DMS53 (cell line): ENCODE measurements around the gene PPAT.
A peak's percentile ranks its signal among the peaks of the same experiment; 100 is the strongest.
"Not testable (repeated sequence)": the region's sequence is repeated elsewhere in the genome, so short reads cannot be mapped to it uniquely, and the experiment has no call there.

Experiments used
- DNase-seq: peaks from one replicate; lab custom pipeline; 2025; lab: John Stamatoyannopoulos, UW

PPAT gene

DNA sequence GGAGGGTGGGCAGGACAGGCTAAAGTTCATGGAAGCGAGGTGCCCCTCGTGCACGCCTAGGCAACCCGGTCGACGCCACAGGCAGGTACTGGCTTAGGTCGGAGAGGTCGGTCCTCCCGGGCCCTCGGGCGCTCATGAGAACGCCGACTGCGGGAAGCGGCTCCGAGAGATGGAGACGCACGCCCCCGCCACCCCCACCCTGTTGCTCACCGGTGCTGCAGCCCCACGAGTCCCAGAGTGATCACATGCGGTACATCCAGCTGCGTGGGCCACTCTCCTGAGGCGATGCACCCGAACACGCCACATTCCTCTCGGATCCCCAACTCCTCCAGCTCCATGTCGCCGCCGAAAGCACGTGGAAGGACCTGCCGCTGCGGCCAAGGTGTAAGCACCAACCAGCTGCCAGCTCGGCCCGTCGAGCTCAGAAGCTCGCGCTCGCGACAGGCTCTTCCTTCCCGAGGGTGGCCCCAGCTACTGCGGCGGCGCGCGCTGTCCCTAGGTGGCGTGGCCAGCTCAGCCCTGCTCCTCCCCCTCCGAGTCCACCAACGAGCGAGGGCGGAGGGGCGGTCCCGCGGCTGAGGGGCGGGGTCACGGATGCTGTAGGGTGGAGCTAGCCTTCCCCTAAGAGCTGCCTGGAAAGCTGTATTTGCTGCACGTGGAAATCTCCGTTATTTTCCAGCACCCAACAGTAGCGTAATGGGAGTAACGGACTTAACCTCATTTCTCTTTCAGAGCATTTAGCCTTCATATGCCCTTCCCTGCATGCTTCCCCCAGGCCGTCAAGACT lies at the start of gene PPAT:
PPAT (minus strand) TSS at position 476 of the 787 bp plus-strand sequence; CDS start at position 338, 138 bp downstream.
- peak; percentile 97 for DNase-seq

DNA sequence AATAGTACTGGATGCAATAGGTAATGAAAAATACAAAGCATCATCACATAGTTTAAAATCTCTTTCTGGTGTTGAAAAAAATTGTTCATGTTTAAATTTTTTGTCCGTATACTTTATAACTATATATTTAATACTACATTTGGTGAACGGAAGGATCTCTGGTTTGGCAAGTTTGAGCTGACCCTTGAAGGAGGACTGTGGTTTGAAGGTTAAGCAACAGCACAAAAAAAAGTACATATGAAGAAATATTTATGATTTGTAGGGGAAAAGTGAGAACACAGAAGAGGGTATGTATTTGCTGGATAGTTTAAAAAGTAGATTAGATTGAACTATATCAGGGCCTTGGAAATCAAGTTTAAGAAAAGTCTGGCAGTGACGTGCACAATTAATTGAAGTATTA lies 45.3 kb upstream of the PPAT start:
- DNase-seq = no peak

DNA sequence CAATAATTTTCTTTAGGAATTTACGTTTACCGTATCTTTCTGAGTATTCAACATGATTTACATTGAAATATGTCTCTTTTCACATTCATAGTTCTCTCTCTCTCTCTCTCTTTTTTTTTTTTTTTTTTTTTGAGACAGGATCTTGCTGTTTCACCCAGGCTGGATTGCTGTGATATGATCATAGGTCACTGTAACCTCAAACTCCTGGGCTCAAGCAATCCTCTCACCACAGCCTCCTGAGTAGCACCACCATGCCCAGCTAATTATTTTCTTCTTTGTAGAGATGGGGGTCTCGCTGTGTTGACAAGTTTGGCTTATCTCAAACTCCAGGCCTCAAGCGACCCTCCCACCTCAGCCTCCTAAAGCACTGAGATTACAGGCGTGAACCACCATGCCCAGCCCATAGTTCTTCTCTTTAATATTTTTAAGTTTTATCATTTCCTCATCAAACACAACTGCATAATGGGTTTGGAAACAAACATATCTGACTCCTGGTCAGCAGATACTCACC lies 41.8 kb upstream of the PPAT start:
- no peak for DNase-seq

DNA sequence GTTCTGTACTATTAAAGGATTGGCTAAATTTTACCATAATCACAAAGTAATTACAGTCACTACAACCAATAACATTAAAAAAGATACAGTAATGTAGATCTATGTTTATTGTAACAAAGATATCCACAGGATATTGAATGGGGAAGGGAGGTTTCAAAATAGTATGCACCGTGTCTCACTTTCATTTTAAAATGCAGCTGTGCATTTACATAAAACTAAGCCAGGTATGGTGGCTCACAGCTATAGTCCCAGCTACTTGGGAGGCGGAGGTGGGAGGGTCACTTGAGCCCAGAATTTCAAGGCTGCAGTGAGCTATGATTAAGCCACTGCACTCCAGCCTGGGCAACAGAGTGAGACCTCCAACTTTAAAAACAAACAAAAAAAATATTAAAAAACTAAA lies 40.5 kb upstream of the PPAT start:
- no peak for DNase-seq

DNA sequence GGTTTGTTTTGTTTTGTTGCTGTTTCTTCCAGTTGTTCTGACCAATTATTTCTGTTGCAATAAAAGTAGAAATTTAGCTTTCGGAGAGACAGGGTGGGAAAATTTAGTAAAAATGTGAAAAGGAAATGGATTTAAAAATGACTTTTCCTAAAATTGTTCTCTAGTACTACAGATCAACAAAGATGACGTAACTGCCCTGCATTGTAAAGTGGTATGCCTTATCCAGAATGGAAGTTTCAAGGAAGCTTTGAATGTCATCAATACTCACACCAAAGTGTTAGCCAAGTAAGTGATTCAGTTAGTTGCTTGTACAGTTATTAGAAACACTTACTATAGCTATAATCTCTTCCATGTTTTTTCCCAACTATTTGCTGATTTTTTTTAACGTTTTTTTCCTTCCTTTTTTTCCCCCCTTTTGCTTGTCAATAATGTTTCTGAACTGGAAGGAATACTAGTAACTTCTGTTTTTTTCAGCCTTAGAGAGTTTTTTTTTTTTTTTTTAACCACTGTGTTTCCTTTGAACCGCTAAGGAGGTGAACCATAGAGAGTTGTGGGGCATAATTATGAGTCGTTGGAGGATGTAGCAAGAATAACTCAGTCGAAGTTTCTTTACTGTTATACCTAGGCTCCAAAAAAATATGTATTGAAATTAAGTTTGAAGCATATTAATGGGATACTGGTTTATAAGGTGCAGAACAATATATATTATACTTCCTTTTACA lies 34.2 kb upstream of the PPAT start:
- DNase-seq = no peak

DNA sequence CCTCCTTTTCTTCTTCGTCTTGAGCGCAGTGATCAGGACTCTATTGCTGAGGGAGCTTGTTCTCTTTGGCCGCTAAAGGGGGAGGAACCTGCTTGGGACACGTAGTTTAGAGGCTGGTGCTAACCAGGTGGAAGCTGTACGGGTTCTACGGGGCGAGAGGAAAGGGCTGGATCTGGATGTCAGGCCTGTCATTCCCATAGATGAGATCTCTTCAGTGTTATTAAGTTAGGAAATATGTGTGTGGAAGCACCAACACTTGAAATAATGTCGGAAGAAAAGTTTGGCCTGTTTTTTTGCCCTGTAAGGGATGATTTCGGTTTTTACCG lies 32.6 kb upstream of the PPAT start:
- peak; percentile 71 for DNase-seq

DNA sequence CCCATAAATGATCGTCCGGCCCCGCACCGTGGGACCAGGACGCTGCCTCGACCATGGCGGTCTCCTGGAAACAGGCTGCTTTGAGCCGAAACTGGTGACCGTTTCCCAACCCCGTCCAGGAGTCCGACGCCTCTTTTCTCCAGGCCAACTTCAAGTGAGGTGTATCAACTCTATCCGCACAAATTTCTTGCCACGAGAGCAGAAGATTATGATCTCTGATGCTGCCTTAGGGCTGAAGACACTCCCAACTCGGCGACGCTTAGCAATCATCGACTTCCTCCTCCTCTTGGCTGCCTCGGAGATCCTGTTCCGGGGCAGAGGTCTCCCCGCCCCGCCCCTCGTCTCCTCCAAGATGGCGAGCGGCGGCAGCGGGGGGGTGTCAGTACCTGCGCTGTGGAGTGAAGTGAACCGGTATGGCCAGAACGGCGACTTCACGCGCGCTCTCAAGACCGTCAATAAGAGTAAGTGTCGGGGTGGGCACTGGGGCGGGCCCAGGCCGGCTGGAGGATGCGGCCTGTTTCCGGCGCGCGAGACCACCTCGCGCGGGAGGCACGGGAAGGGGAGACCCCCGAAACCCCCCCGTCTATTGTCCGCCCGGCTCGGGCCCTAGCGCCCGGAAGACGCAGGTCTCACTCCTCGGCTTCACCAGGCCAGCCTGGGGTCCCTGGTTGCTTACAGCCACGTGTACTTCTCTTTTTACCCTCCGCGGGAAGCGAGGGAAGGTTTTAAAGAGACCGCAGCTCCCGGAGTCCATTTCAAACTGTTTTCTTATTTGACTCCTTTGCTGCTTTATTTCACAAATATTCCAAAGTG lies 32.1 kb upstream of the PPAT start, which contains the start of gene SRP72:
SRP72 (plus strand) TSS at position 334 of the 813 bp plus-strand sequence; CDS start at position 353, 19 bp downstream.
- DNase-seq = peak; percentile 91

DNA sequence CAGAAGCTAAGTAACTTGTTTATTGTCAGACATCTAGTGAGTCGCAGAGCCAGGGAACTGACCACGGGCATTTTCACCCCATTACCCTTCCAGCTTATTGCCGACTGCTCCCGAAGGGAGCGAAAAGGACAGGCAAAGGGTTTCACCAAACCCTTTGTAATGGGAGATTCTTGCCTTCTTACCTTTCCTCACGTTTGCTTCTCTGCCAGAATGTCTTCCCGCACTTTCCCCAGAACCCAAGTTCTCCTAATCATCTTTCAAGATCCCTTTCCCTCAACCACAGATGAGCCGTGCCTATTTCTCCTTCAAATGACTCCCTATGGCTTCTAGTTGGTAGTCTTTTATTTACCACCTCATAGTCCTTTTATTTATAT lies 31.5 kb upstream of the PPAT start:
- peak; percentile 28 for DNase-seq

DNA sequence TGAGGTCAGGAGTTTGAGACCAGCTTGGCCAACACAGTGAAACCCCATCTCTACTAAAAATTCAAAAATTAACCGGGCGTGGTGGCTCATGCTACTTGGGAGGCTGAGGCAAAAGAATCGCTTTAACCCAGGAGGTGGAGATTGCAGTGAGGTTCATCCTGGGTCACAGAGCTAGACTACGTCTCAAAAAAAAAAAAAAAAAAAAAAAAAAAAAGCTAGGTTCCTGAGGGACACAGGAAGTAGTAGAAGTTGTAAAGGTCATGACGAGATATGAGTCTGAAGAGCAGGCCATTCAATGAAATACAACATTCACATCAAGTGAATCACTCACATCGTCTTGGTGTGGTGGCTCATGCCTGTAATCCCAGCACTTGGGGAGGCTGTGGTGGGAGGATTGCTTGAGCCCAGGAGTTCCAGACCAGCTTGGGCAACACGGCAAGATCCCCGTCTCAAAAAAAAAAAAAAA lies 30.9 kb upstream of the PPAT start:
- DNase-seq = peak; percentile 54

DNA sequence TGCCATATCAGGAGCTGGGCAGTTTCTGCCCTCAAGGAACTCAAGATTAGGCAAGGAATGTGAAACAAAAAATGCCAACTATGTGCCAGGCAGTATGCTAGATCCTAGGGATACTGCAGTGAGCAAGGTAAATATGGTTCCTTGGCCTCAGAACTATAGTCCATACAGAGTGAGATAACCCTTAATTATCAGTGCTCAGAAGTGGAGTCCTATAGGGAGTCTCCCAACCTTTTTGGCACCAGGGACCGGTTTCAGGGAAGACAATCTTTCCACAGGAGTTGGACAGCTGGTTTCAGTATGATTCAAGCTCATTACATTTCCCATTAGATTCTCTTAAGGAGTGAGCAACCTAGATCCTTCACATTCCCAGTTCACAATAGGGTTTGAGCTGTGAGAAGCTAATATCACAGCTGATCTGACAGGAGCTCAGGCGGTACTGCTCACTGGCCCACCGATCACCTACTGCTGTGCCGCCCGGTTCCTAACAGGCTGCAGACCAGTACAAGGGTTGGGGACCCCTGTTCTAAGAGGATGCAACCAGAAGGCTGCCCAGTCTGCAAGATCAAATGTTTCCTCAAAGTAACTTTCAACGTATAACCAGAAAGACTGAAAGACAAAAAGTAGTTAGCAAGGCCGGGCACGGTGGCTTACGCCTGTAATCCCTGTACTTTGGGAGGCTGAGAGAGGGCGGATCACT lies 30.3 kb upstream of the PPAT start:
- no peak for DNase-seq

DNA sequence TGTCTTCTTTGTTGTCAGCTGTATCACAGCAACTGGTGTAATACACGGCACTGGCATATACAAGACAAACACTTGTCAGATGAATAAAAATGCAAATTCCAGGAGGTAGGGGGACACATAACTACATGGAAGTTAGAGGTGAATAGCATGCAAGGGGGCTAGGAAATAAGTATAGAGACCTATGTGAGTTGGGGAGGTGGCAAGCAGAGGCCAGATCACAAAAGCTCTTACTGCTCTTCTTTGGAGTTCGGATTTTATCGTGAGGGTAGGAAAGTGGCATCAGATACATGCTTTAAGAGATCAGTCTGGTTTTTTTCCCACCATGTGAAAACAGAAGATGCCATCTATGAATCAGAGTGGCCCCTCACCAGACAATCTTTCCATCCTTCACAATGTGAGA lies 29.2 kb upstream of the PPAT start:
- DNase-seq = peak; percentile 27

DNA sequence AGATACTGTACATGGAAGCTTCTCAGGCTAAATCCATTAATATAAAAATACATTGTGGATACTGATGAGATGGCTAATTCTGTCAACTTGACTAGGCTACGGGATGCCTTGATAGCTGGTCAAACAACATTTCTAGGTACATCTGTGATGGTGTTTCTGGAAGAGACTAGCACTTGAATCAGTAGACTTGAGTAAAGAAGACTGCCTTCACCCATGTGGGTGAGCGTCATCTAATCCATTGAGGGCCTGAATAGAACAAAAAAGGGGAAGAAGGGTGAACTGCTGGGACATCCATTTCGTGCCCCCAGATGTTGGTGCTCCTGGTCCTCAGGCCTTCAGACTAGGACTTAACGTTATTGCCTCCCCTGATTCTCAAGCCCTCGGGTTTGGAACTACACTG lies 28.3 kb upstream of the PPAT start:
- no peak for DNase-seq

DNA sequence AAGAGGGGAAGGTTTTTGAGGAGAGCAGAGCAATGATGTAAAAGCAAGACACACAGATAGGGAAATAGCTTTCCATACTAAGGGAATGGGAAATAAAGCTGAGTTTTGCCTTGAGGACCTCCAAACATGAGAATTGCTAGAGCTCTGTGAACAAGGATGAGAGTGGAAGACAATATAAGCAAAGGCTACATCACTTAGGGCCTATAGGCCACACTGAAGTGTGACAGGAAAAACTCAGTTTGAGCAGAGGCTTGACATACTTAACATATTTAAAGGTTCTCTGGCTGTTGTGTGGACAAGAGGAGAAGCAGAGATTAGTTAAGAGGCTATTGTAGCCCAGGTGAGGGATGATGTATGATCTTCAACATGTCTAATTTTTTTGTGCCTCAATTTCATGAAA lies 26.7 kb upstream of the PPAT start:
- no peak for DNase-seq

DNA sequence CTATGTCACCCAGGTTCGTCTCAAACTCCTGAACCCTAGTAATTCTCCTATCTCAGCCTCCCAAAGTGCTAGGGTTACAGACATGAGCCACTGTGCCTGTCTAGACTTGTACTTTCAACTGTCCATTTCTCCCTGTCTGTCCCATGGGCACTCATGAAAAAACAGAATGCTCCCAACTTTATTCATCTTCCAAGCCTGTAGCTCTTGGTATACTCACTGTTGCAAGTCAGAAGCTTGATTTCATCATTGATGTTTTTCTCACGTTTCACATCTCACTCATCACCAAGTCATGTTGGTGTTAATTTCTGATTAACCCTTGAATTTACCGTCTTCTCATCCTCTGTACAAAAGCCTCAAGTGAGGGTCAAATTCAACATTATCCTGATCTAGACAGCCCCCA lies 24.7 kb upstream of the PPAT start:
- DNase-seq = no peak

DNA sequence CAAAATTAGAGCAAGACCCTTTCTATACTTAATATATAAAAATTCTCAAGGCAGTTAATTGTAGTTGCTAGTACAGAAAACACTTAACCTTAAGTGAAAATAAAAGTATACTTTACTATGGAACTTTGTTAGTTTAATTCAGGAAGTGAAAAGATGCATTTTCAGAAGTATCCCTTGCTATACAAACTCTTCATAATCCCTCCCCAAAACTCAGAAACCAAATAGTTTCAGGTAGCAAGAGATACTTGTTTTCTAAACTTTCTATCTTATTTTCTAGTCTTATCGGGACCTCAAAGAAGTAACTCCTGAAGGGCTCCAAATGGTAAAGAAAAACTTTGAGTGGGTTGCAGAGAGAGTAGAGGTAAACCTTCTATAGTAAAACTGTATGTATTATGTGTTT lies 14.9 kb upstream of the PPAT start:
- no peak for DNase-seq

DNA sequence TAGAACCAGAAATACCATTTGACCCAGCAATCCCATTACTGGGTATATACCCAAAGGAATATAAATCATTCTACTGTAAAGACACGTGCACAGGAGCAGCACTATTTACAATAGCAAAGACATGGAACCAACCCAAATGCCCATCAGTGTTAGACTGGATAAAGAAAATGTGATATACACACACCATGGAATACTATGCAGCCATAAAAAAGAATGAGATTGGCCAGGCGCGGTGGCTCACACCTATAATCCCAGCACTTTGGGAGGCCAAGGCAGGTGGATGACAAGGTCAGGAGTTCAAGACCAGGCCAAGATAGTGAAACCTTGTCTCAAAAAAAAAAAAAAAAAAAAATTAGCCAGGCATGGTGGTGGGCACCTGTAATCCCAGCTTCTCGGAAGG lies 14.1 kb upstream of the PPAT start:
- not testable (repeated sequence) for DNase-seq

DNA sequence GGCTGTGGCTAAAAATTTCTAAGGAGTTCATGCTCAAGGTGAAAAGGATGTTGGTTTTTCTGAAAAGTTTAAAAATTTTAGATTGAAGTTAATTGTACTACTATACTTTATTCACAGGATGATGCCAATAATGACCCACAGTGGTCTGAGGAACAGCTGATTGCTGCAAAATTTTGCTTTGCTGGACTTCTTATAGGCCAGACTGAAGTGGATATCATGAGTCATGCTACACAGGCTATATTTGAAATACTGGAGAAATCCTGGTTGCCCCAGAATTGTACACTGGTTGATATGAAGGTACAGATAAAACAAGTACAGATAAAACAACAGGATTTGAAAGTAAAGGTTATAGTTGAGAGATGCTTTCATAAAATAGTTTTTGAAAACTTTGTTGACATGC lies 12.9 kb upstream of the PPAT start:
- DNase-seq = no peak

DNA sequence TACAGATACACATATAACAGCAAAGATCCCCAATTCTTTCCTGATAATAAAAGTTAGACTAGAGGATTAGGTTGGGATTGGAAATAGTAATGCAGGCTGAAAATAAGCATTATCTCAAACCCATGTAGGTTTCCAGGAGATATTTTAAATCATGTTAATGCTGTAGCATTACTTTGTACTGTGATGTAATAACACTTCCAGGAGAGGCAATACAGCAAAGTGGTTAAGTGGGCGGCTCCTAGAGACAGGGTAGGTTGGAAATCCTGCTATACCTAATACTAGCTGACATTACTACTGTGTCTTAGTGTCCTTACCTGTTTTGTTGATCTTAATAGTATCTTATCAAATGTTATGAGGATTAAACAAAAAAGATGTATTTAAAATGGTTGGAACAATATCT lies 10.3 kb upstream of the PPAT start:
- DNase-seq = no peak

DNA sequence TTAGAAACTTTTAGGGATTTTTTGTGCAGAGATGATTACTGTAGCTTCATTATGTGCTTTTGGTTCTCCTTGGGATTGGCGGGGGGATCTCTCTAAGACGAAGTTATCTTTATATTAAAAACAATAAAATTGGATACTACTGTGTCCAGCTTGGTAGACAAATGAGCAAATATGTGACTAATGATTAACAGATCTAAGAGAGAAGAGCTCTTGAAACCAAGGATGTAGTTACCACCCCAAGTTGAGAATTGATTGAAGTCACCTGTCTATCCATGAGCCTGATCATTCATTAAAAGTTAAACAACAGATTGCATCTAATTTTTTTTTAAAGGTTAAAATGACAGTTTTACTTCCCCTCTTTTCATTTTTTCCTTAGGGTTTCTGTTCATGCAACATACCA lies 9.3 kb upstream of the PPAT start:
- peak; percentile 39 for DNase-seq

DNA sequence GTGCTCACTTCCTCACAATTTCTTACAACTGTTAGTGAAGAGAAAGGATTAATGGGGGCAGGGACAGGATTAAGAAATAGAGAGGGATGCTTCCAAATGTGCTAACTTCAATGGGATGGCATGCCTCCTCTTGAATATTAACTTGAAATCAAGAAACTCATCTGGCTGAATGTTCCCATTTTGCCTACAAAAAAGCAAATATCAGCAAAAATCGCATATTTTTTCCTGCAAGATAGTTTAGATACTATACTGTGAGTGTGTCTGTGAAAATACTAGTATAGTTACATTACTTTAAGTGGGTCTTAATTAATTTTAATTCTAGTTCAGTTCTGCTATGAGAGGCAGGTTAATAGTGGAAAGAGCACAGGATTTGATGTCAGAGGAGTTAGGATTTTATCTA lies 5.6 kb upstream of the PPAT start:
- DNase-seq = no peak

DNA sequence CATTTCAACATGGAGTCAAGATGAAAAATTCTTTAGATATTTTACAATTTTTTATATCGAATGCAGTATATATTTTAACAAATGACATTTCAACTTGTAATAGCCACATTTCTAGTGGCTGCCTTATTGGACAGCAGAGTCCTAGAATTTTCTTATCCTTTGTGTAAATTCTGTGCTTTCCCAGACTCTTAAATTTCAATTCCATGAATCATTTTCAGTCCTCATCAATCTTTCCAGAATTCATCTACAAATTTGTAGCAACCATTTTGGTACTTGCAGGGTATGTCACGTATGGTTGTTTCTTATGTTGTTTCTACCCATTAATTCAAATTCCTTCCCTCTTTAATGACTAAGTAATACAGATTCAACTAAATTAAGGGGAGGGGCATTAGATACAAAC lies 3.4 kb upstream of the PPAT start:
- DNase-seq = no peak

DNA sequence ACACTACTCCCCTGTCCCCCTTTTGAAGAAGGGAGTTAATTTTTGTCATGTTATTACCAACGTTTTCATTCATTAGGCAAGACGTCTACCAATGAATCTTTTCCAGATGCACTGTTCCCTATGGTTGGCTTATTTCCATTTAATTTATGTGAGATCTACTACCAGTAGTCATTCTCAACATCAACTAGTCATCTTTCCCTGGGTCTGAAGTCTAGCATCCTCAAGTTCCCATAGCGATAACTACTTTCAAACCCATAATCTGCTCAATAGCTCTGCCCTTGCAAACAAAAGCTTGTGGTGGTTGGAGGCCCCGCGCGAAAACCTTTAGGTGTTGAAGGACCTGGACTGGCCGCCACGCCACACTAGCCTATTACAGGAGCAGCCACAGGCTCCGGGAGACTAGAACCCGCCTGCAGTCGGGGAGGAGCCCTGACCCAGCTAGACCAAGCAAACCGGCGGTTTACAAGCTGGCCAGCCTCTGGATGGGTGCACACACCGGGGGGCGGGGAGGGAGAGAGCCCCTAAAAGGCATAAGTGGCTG lies 746 bp downstream of the PPAT start:
- DNase-seq = peak; percentile 85
